GM18498 (cell line): ENCODE results near the gene MRPL41.
"Not testable (repeated sequence)": the region's sequence is repeated elsewhere in the genome, so short reads cannot be mapped to it uniquely, and the experiment has no call there.

Source experiments
- ATAC-seq: cut with Tn5 transposase; IDR thresholded peaks from one replicate; pipeline ENCODE4 v1.9.1; 2021; ENCODE audit warnings: mild to moderate bottlenecking, moderate library complexity; ENCODE audit not compliant: unreplicated experiment

Gene MRPL41

DNA sequence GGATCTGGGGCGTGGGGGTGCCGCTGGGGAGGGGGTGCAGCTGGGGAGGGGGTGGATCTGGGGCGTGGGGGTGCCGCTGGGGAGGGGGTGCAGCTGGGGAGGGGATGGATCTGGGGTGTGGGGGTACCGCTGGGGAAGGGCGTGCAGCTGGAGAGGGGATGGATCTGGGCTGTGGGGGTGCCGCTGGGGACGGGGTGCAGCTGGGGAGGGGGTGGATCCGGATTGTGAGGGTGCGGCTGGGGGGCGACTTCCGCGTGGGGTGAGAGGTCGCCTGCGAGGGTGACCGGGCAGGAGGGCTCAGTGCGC lies 768 bp upstream of the MRPL41 start:
- ATAC-seq, result not testable (repeated sequence)

DNA sequence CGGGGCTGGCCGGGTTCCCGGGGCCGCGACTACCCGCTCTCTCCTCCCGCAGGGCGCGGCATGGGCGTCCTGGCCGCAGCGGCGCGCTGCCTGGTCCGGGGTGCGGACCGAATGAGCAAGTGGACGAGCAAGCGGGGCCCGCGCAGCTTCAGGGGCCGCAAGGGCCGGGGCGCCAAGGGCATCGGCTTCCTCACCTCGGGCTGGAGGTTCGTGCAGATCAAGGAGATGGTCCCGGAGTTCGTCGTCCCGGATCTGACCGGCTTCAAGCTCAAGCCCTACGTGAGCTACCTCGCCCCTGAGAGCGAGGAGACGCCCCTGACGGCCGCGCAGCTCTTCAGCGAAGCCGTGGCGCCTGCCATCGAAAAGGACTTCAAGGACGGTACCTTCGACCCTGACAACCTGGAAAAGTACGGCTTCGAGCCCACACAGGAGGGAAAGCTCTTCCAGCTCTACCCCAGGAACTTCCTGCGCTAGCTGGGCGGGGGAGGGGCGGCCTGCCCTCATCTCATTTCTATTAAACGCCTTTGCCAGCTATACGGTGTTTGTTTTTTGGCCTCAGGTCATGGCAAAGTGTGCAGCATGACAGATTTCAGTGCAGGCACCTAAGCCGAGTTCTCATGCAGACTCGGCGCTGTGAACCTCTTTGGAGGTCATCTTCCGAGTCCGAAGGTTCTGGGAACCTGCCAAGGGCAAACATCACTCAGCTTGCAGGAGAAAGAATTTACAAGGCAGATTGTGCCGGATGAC lies 516 bp downstream of the MRPL41 start:
- ATAC-seq, result peak; percentile 32

- not testable (repeated sequence) for ATAC-seq
Observed at GRCh38 chr9:137553654-137554053, 2.0 kb downstream of the MRPL41 start.

DNA sequence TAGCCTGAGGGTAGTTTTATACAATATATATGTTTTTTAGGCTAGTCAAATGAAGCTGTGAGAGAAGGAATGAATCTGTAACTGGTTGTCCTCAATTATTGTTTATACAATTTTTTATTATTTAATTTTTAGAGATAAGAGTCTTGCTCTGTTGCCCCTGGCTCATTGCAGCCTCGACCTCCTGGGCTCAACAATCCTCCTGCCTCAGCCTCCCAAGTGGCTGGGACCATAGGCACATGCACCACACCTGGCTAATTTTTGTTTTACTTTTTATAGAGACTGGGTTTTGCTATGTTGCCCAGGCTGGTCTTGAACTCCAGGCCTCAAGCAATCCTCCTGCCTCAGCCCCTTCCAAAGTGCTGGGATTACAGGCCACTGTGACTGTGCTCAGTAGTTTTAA lies 2.7 kb downstream of the MRPL41 start:
- no peak for ATAC-seq

DNA sequence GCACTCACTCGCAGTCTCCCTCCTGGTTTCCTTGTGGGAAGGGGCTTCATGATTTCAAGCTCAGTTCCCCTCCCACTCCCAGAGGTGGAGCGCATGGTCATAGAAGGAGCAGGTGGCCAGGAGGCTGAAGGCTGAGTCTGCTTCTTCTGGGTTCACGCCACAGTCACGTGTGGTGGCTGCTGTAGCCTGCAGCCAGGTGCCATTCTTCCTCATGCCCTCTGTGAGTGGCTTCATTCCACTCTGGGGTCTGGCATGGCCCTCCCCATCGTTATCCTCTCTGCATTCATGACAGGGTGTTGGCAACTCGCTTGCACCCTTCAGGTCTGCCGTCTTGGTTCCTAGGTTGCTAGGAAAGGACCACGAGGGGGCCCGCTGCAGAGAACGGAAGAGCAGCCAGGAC lies 3.5 kb downstream of the MRPL41 start:
- no peak for ATAC-seq

GRCh38 chr9:137556069-137556838 lies 4.6 kb downstream of the MRPL41 start:
- no peak for ATAC-seq

DNA sequence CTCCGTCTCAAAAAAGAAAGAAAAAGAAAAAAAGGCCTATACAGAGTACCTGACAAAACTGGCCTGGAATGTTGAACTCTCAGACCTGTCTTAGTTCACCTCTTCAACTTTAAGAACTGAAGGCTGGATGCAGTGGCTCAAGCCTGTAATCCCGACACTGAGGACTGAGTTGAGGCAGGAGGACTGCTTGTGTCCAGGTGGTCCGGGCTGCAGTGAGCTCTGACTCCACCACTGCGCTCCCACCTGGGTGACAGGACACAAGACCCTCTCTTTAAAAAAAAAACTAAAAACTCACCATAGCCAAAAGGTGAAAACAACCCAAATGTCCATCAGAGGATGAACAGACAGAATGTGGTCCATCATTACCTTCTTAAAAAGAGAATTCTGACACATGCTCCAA lies 6.4 kb downstream of the MRPL41 start:
- no peak for ATAC-seq

DNA sequence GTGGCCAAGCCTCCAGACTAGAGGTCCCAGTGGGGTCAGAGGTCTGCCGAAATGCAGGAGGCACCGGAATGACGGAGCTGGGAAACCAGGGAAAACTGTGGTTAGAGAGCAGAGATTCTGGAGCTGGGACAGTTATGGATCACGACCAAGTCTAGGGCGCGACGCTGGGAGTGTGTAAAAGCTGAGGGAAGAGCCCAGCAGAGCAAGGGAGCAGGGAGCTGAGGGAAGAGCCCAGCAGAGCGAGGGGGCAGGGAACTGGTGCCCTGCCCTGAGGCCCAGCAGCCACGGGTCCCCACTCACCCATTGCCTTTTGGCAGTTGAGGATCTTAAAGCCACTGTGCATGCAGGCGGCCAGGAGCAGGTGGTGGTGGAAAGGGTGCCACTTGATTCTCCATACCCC lies 12.5 kb downstream of the MRPL41 start:
- no peak for ATAC-seq

DNA sequence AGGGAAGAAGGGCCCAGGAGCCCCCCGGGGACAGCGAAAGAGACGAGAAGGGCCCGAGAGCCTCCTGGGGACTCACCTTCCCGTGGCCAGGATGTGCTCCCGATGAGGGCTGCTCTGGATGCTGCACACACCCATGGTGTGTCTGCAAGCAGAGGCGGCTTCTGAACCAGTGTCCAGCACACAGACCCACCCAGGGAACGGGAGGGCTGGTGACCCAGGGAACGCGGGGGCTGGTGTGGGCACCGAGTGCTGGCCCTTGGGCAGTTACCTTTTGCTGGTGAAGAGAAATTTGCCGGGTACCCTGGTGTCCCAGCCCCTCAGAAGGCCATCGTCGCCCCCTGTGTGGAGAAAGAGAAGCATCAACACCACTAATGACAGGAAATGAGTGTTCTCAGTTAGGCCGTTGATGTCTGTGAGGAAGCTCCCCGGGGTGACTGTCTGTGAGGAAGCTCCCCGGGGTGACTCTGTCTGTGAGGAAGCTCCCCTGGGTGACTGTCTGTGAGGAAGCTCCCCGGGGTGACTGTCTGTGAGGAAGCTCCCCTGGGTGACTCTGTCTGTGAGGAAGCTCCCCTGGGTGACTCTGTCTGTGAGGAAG lies 13.2 kb downstream of the MRPL41 start:
- no peak for ATAC-seq

GRCh38 chr9:137568445-137568844 lies 16.8 kb downstream of the MRPL41 start:
- not testable (repeated sequence) for ATAC-seq

DNA sequence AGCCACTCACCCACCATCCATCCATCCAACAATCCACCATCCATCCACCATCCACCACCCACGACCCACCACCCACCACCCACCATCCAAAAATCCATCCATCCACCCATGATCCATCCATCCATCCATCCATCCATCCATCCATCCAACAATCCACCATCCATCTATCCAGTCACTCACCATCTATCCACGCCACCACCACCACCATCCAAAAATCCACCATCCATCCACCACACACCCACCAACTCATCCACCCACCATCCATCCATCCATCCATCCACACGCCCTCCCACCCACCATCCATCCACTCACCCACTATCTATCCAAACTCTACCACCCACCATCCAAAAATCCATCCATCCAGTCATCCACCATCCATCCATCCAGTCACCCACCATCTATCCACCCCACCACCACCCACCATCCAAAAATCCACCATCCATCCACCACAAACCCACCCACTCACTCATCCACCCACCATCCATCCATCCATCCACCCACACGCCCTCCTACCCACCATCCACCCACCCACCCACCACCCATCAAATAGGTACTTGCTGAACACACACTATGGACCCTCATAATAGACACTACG lies 18.0 kb downstream of the MRPL41 start:
- no peak for ATAC-seq

DNA sequence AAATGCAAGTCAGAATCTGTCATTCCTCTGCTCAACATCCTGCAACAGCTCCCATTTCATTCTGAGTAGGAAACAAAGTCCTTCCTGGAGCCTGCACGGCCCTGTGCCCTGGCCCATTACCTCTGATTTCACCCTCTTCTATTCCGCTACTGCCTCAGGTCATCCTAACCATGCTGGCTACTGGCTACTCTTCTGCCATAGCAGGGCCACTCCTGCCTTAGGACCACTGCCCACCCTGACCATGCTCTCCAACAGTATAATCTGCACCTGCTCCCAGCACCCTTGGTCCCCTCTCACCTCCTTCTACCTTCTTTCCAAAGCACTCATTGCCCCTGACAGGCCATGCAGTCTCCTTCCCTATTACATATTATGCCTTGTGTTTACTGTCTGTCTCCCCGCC lies 18.9 kb downstream of the MRPL41 start:
- ATAC-seq, result no peak

- ATAC-seq, result no peak
Observed at GRCh38 chr9:137574192-137574591, 22.5 kb downstream of the MRPL41 start.

DNA sequence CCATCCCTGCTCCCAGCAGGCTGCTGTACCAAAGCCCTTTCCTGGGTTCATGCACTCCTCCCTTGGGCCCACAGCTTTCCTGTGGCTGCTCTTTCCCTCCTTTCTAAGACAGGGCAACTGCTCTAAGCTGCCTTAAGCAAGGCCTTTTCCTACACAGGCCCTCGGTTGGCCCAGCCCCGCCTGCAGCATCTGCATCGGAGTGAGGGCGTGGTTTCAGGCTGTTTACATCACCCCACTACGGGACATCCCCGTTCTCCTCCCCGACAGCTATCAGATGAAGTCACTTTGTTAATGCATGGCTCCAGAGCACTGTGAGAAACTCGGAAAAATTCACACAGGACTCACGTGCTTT lies 23.7 kb downstream of the MRPL41 start:
- ATAC-seq, result no peak

GRCh38 chr9:137575716-137576411 lies 24.2 kb downstream of the MRPL41 start:
- no peak for ATAC-seq

- peak; percentile 92 for ATAC-seq
Observed at GRCh38 chr9:137578518-137579258, 27.0 kb downstream of the MRPL41 start, which contains the start of gene DPH7. Gene DPH7 (minus strand): TSS chr9:137578925. CDS start chr9:137578777, 148 bp downstream.

GRCh38 chr9:137579259-137579604 lies 27.6 kb downstream of the MRPL41 start:
- ATAC-seq, result no peak

DNA sequence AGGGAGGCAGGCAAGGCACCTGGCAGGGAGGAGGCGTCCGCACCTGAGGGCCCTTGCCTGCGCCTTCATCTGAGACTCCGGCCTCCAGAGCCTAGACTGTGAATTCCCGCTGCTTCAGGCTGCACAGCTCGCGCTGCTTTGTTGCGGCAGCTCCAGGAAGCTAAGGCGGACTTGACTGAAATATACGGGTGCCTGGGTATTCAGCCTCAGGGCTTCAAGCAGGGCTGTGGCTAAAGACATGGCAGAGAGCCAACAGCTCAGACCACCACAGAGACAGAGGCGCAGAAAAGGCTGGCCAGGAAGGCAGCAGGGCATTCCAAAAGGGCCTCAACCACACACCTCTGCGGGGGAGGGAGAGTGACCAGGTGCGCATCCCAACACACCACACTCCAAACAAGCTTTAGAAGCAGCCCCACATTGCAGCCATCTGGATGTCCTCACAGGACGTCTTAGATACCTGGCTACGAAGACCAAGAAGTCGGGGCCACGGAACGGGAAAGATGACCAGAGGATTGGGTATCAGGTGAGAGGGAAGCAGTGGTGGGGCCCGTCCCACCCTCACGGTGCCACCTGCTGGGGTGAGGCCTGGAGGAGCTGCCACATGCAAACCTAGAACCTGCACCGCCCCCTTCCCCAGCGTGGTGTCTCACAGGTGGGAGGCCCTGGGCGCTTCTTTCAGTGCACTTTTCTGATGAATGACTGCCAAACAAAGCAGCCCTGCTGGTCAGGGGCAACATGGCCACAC lies 28.7 kb downstream of the MRPL41 start:
- no peak for ATAC-seq

DNA sequence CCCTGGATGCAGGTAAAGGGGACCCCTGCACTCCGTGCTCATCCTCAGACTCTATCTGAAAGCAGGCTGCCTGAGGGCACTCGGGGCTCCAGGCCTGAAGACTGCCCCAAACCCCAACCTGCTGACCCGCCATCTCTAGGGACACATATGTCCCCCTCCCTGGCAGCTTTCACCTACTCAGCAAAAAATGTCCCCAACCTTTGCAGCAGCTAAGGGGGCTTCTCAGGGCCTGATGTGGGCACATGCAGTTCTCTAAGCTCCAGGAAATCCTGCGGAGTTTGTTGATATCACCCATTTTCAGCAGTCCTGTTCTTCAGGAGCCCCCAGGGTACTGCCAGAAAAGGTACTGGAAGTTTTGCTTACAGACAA lies 29.3 kb downstream of the MRPL41 start:
- ATAC-seq, result no peak
